Activated naive CD4-positive, alpha-beta T cell treated with anti-CD3 and anti-CD28 coated beads for 36 hours (primary cell): ENCODE results near the gene LRRC23. TPM values are rescaled to one million over a fixed set of nuclear protein-coding genes. Genes with fewer than 3 reads are reported as not detected.

Source experiments
- CTCF ChIA-PET: fragments of 350-600 bp; sonication (Branson Sonifier 250); formaldehyde crosslinking; loops from one replicate; lab custom pipeline; 2021; ENCODE audit warnings: antibody characterized with exemption; lab: Charles Lee
- DNase-seq: peaks from one replicate; pipeline ENCODE4 v3.0.0-alpha.2; 2020
- H3K27ac Mint-ChIP-seq: one replicate; pipeline ENCODE4 v1.8.0; 2021; ENCODE audit warnings: mild to moderate bottlenecking, mixed read lengths
- H3K27me3 Mint-ChIP-seq: one replicate; pipeline ENCODE4 v1.8.0; 2021; ENCODE audit warnings: low read depth, mixed read lengths
- H3K36me3 Mint-ChIP-seq: one replicate; pipeline ENCODE4 v1.8.0; 2021; ENCODE audit warnings: low read depth, mixed read lengths
- H3K4me1 Mint-ChIP-seq: one replicate; pipeline ENCODE4 v1.8.0; 2021; ENCODE audit warnings: low read depth, mixed read lengths
- H3K4me3 Mint-ChIP-seq: one replicate; pipeline ENCODE4 v1.8.0; 2021; ENCODE audit warnings: mild to moderate bottlenecking, moderate library complexity, mixed read lengths
- H3K9me3 Mint-ChIP-seq: one replicate; pipeline ENCODE4 v1.8.0; 2021; ENCODE audit warnings: mixed read lengths
- intact Hi-C: fragments of 100-400 bp; cut with micrococcal nuclease; formaldehyde crosslinking; loops from one replicate; pipeline ENCODE4 v1.15.1; 2023
- total RNA-seq, 2 experiments: library from RNA; stranded (reverse); gene quantifications; one replicate each; pipeline ENCODE4 v1.2.3, GENCODE V29; 2021

The LRRC23 gene
- total RNA-seq, 2 experiments from 2014 or later = 6.3 to 6.4 TPM

GRCh38 chr12:6934110-6934509 lies 29.5 kb downstream of the LRRC23 start:
- H3K36me3 Mint-ChIP-seq = peaks cover 24% of the 10 kb centered on the region

GRCh38 chr12:6935371-6936193 lies 31.0 kb downstream of the LRRC23 start:
- intact Hi-C loops = no loop called here
- no peak for DNase-seq
- peaks cover 26% of the 10 kb centered on the region for H3K36me3 Mint-ChIP-seq
- CTCF ChIA-PET = interaction anchor here (0.6 to 4.8 kb wide), 7 partner anchors 10 to 108 kb away, joined by 3 to 43 read pairs (median 5); no protein-coding TSS in a partner anchor
- peaks cover 58% of the 10 kb centered on the region for H3K4me1 Mint-ChIP-seq
- H3K9me3 Mint-ChIP-seq = no peaks in the 10 kb centered on the region
- H3K27ac Mint-ChIP-seq = peak overlapping the region; percentile 96
- peak overlapping the region; percentile 92 for H3K4me3 Mint-ChIP-seq
- H3K27me3 Mint-ChIP-seq = no peaks in the 10 kb centered on the region

More at GRCh38 chr12:6934110-6934509, 29.5 kb downstream of the LRRC23 start:
- CTCF ChIA-PET = interaction anchor here (0.6 to 2.4 kb wide), 4 partner anchors 9 to 470 kb away, joined by 3 to 17 read pairs (median 6); no protein-coding TSS in a partner anchor
- Mint-ChIP-seq H3K27me3 (no peaks in the 10 kb centered on the region), H3K4me1 (peaks cover 70% of the 10 kb centered on the region), H3K4me3 (no peak overlapping the region), H3K9me3 (no peaks in the 10 kb centered on the region), H3K27ac (peak overlapping the region; percentile 67)
- DNase-seq = no peak
- intact Hi-C loops = no loop called here

GRCh38 chr12:6936194-6936635 lies 31.6 kb downstream of the LRRC23 start:
- intact Hi-C loops = no loop called here
- Mint-ChIP-seq H3K27ac (peak overlapping the region; percentile 96), H3K27me3 (no peaks in the 10 kb centered on the region), H3K4me1 (peaks cover 53% of the 10 kb centered on the region), H3K4me3 (peak overlapping the region; percentile 92), H3K36me3 (peaks cover 27% of the 10 kb centered on the region), H3K9me3 (no peaks in the 10 kb centered on the region)
- DNase-seq = no peak
- CTCF ChIA-PET = interaction anchor here (0.6 to 4.8 kb wide), 4 partner anchors 11 to 107 kb away, joined by 3 to 43 read pairs (median 4); no protein-coding TSS in a partner anchor

- intact Hi-C loops = no loop called here
- Mint-ChIP-seq H3K9me3 (no peaks in the 10 kb centered on the region), H3K27me3 (no peaks in the 10 kb centered on the region), H3K36me3 (peaks cover 27% of the 10 kb centered on the region), H3K27ac (peak overlapping the region; percentile 96), H3K4me1 (peaks cover 50% of the 10 kb centered on the region), H3K4me3 (peak overlapping the region; percentile 92)
- peak; percentile 73 for DNase-seq
- CTCF ChIA-PET = interaction anchor here (0.7 to 4.8 kb wide), 8 partner anchors 8 to 65 kb away, joined by 3 to 43 read pairs (median 6); partner anchors contain the start of gene SPSB2
Observed at GRCh38 chr12:6936636-6937480, 32.2 kb downstream of the LRRC23 start.

- peaks cover 47% of the 10 kb centered on the region for H3K4me1 Mint-ChIP-seq
- intact Hi-C loops = loop anchor here (1.0 kb wide), 4 partner anchors 13 to 85 kb away; partner anchors contain the start of genes EMG1, PHB2, SPSB2 and USP5
- DNase-seq = peak; percentile 96
Observed at GRCh38 chr12:6937481-6938352, 33.1 kb downstream of the LRRC23 start.

GRCh38 chr12:6938353-6939190 lies 34.0 kb downstream of the LRRC23 start:
- CTCF ChIA-PET = interaction anchor here (1.0 to 4.8 kb wide), 14 partner anchors 9 to 309 kb away, joined by 3 to 43 read pairs (median 5); partner anchors contain the start of genes PTPN6, SPSB2 and TPI1
- Mint-ChIP-seq H3K27me3 (no peaks in the 10 kb centered on the region), H3K36me3 (peaks cover 26% of the 10 kb centered on the region), H3K4me3 (peak overlapping the region; percentile 92), H3K27ac (peak overlapping the region; percentile 96), H3K4me1 (peaks cover 41% of the 10 kb centered on the region), H3K9me3 (no peaks in the 10 kb centered on the region)
- DNase-seq = no peak
- intact Hi-C loops = loop anchor here (1.0 kb wide), 4 partner anchors 14 to 86 kb away; partner anchors contain the start of genes EMG1, PHB2, SPSB2 and USP5

More at GRCh38 chr12:6937481-6938352, 33.1 kb downstream of the LRRC23 start:
- H3K27me3 Mint-ChIP-seq = no peaks in the 10 kb centered on the region
- H3K27ac Mint-ChIP-seq = peak overlapping the region; percentile 96
- peak overlapping the region; percentile 92 for H3K4me3 Mint-ChIP-seq
- H3K9me3 Mint-ChIP-seq = no peaks in the 10 kb centered on the region
- peaks cover 28% of the 10 kb centered on the region for H3K36me3 Mint-ChIP-seq
- CTCF ChIA-PET = interaction anchor here (0.6 to 4.8 kb wide), 18 partner anchors 8 to 308 kb away, joined by 3 to 43 read pairs (median 5); partner anchors contain the start of genes PTPN6, SPSB2 and TPI1

- no peaks in the 10 kb centered on the region for H3K9me3 Mint-ChIP-seq
- no peaks in the 10 kb centered on the region for H3K27me3 Mint-ChIP-seq
- CTCF ChIA-PET = interaction anchor here (0.9 to 4.8 kb wide), 4 partner anchors 8 to 67 kb away, joined by 4 to 43 read pairs (median 11); no protein-coding TSS in a partner anchor
- H3K27ac Mint-ChIP-seq = peak overlapping the region; percentile 96
- H3K4me1 Mint-ChIP-seq = peaks cover 37% of the 10 kb centered on the region
- DNase-seq = no peak
- no peak overlapping the region for H3K4me3 Mint-ChIP-seq
- H3K36me3 Mint-ChIP-seq = peaks cover 26% of the 10 kb centered on the region
- intact Hi-C loops = no loop called here
Observed at GRCh38 chr12:6939191-6939540, 34.5 kb downstream of the LRRC23 start.

GRCh38 chr12:6941267-6941666 lies 36.6 kb downstream of the LRRC23 start:
- DNase-seq = no peak
- intact Hi-C loops = loop anchor here (5.0 kb wide), 1 partner anchor 246 kb away; the partner anchor contains the start of gene PEX5
- peaks cover 16% of the 10 kb centered on the region for H3K36me3 Mint-ChIP-seq
- peak overlapping the region; percentile 30 for H3K27ac Mint-ChIP-seq
- H3K27me3 Mint-ChIP-seq = no peaks in the 10 kb centered on the region
- CTCF ChIA-PET = interaction anchor here (1.0 kb wide), 1 partner anchor 11 kb away, joined by 3 read pairs; no protein-coding TSS in a partner anchor
- peaks cover 32% of the 10 kb centered on the region for H3K4me1 Mint-ChIP-seq
- H3K4me3 Mint-ChIP-seq = no peak overlapping the region
- H3K9me3 Mint-ChIP-seq = no peaks in the 10 kb centered on the region

- intact Hi-C loops = loop anchor here (5.0 kb wide), 1 partner anchor 246 kb away; the partner anchor contains the start of gene PEX5
- Mint-ChIP-seq H3K36me3 (peaks cover 12% of the 10 kb centered on the region), H3K4me1 (peaks cover 28% of the 10 kb centered on the region), H3K4me3 (no peak overlapping the region), H3K27me3 (no peaks in the 10 kb centered on the region), H3K27ac (no peak overlapping the region), H3K9me3 (no peaks in the 10 kb centered on the region)
- CTCF ChIA-PET = interaction anchor here (11.8 kb wide), 1 partner anchor 19 kb away, joined by 397 read pairs; no protein-coding TSS in a partner anchor
- DNase-seq = no peak
Observed at GRCh38 chr12:6941782-6942181, 37.2 kb downstream of the LRRC23 start.

- CTCF ChIA-PET = interaction anchor here (11.8 kb wide), 1 partner anchor 19 kb away, joined by 397 read pairs; no protein-coding TSS in a partner anchor
Observed at GRCh38 chr12:6942331-6942665, 37.7 kb downstream of the LRRC23 start.

More at GRCh38 chr12:6942331-6942665, 37.7 kb downstream of the LRRC23 start:
- peaks cover 14% of the 10 kb centered on the region for H3K36me3 Mint-ChIP-seq
- no peak for DNase-seq
- H3K27ac Mint-ChIP-seq = peak overlapping the region; percentile 93
- H3K27me3 Mint-ChIP-seq = no peaks in the 10 kb centered on the region
- no peak overlapping the region for H3K4me3 Mint-ChIP-seq
- no peaks in the 10 kb centered on the region for H3K9me3 Mint-ChIP-seq
- peaks cover 32% of the 10 kb centered on the region for H3K4me1 Mint-ChIP-seq
- intact Hi-C loops = loop anchor here (5.0 kb wide), 1 partner anchor 245 kb away; the partner anchor contains the start of gene PEX5
